Measurements from ENCODE around the gene UNC45B.
"Not testable (repeated sequence)": the region's sequence is repeated elsewhere in the genome, so short reads cannot be mapped to it uniquely, and the experiment has no call there.

Gene UNC45B

DNA sequence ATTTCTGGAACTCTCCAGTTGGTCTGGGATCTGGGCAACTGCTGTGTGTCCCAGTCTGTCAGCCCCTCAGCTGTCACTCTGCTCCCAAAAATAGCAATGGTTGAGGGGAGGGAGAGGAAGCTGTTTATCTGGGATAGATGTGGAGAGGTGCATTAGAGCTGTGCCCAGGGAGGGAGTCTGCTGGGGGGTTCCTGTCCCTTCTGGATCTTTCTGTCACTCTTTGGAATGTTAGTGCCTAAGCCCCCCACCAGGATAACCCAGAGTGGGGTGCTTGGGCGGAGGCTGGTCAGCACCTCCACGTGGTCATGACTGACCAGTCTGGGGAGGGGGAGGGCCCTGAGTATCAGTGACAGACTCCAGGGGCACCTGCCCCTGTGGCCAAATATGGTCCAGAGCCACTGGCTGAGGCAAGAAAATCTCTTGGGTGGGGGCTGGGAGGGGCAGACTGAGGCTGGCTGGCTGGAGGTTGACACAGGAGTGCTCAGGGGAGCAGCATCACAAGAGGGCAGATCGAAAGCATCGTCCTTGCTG is at the start of gene UNC45B:
Gene UNC45B (plus strand): TSS at position 443 of the 531 bp plus-strand sequence. CDS start 447 bp downstream, outside the sequence.
- DNase-seq: no peak

DNA sequence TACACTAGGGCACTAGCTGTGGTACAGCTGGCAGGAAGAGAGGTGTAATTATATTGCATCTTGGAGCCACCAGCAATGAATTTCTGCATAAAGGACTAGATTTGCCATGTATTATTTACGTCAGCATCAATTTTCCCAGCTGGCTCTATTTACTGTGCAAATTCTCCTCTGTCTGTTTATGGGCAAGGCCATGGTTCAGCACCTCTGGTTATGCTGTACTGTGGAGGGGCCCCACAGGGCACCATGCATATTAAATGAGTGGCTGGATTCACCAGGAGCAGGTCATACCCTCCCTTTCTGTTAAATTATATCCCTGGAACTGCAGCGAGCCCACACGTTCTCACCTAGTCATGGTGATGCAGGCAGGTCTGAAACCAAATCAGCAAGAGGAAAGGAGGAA is 47.7 kb upstream of the UNC45B start:
- DNase-seq: no peak

- DNase-seq: no peak
Observed at GRCh38 chr17:35101036-35101435, 46.6 kb upstream of the UNC45B start.

DNA sequence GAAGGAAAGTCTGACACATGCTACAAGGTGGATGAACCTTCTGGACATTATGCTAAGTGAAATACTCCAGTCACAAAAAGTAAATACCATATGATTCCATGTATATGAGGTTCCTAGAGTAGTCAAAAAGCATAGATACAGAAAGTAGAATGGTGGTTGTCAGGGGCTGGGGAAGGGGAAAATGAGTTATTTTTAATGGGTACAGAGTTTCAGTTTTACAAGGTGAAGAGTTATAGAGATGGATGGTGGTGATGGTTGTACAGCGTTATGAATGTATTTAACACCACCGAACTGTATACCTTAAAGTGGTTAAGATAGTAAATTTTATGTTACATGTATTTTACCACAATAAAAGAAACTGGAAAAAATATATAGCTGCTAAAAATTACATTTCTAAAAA is 45.9 kb upstream of the UNC45B start:
- no peak for DNase-seq

GRCh38 chr17:35103271-35103670 is 44.3 kb upstream of the UNC45B start:
- no peak for DNase-seq

GRCh38 chr17:35104844-35105450 is 42.7 kb upstream of the UNC45B start:
- no peak for DNase-seq

- not testable (repeated sequence) for DNase-seq
Observed at GRCh38 chr17:35110791-35111190, 36.8 kb upstream of the UNC45B start.

GRCh38 chr17:35116845-35117244 is 30.8 kb upstream of the UNC45B start:
- no peak for DNase-seq

DNA sequence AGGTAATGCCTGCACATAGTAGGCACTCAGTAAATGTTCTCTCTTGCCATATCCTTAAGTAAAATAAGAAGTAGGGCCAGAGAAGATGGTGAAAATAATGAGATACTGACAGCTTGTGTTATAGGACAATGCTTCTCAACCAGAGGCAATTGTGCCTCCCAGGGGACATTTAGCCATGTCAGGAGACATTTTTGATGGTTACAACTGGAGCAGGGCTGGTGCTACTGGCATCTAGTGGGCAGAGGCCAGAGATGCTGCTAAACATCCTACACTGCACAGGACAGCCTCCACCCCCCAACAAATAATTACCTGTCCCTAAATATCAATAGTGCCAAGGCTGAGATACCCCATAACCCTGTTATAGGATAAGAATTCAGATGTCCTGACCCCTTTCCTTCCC is 29.6 kb upstream of the UNC45B start:
- peak; percentile 32 for DNase-seq

- DNase-seq: peak; percentile 80
Observed at GRCh38 chr17:35119370-35120165, 28.0 kb upstream of the UNC45B start, which contains the start of gene RAD51D. TSS of gene RAD51D (minus strand) at chr17:35119860. CDS start at chr17:35119613, 247 bp downstream.

DNA sequence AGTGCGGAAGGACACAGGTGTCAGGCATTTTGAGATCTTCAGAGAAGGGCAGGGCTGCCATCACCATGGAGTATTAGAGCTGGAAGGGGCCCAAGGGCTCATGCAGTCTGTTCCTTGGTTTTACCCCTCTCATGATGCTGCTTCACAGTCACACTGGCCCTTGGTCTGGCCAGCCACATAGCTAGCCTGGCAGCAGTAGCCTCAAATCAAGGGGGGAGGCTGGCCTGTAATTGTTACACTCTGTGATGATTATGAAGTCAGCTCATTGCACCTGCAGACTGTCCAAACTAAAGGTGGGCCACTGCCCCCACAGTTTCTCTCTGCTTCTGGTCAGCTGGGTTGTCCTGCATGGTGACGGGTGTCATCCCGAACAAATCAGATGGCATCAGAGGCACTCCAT is 26.3 kb upstream of the UNC45B start, which contains the start of gene FNDC8:
Gene FNDC8 (plus strand): TSS at position 301 of the 400 bp plus-strand sequence. CDS start 79 bp downstream, at position 380.
- DNase-seq: no peak

DNA sequence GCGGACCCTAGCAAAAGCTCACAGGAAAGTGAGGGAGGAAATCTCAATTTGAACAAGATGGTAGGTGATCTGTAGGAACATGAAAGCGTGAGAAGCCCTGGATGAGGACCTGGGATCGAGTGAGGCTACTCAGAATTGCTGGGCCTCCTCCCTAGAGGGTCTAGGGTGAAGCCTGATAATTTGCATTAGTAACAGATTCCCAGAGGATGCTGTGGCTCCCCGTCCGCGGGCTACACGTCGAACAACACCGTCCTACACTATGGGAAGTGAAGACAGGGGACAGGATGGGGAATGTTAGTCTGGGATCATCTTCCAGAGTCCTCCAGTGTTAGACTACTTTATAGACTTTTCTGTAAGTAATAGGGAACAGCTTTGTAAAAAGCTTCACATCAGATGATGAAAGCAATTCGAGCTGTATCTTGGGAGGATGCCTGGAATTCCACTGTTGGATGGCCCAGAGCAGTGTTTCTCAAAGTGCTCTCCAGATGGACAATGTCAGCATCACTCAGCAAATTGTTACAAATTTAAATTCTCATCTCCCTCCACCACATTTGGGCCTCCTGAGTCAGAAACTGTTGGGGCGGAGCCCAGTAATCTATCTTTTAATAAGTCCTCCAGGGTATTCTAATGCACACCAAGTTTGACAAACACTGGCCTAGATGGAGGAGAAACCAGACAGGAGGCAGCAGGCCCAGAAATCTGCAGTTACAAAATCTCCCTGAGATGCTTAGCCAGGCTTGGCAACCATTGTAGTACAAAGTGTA is 19.7 kb upstream of the UNC45B start:
- no peak for DNase-seq

GRCh38 chr17:35129154-35129972 is 18.3 kb upstream of the UNC45B start:
- DNase-seq: no peak

- no peak for DNase-seq
Observed at GRCh38 chr17:35129973-35130351, 17.7 kb upstream of the UNC45B start.

GRCh38 chr17:35130392-35130791 is 17.2 kb upstream of the UNC45B start:
- no peak for DNase-seq

DNA sequence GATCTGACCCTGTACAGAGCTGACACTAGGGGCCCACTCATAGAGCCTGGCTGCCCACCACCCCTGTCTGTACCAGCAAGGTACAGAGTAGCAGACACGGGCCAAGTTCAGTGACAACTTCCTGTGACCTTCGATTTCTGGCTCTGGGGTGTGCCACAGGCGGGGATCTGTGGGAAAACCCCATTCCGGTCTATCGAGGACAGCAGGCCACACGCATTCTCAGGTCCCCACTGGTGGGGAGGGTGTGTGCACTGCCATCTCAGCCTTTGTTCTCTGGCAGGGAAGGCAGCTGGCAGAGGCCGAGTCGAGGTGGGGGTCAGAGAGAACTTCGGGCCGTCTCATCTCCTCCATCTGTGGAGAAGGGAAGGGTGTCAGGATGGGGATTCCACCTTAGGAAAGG is 15.5 kb upstream of the UNC45B start:
- no peak for DNase-seq

DNA sequence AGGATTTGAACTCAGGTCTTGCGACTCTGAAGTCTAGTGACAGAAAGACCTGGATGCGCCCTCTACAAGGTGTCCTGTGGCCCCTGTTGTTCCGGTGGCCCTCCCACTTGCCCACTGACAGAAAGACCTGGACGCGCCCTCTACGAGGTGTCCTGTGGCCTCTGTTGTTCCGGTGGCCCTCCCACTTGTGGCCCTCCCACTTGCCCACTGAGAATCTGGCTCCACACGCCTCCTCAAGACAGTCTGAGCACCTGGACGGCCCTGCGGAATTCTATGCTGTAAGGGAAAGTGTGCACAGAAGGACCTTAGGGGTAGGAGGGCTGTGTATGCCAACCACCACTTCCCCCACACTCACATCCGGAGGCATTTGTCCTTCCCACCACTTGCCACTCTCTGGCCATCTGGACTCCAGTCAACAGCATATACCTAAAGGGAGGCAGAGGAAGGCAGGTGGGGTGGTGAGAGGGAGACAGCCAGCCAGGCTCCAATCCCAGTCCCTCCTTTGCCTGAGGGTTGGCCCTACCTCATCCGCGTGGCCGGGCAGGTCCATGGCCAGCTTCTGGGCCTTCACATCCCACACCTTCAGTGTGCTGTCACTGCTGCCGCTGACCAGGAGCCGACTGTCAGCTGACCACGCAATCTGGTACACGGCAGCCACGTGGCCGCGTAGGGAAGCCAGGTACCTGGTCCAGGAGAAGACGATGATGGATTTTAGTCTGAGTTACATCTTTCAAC is 14.6 kb upstream of the UNC45B start:
- DNase-seq: no peak

GRCh38 chr17:35135322-35135721 is 12.3 kb upstream of the UNC45B start:
- no peak for DNase-seq

DNA sequence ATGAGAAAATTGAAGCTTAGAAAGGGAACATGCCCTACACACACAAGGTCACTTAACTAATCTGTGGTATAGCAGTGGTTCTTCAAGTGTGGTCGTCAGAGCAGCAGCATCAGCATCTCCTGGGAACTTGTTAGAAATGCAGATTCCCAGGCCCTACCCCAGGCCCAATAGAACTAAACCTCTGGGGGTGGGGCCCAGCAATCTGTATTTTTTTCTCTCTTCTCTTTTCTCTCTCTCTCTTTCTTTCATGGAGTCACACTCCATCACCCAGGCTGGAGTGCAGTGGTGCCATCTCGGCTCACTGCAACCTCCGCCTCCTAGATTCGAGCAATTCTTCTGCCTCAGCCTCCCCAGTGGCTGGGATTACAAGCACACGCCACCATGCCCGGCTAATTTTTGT is 9.4 kb upstream of the UNC45B start:
- no peak for DNase-seq

- peak; percentile 90 for DNase-seq
Observed at GRCh38 chr17:35141681-35142466, 5.7 kb upstream of the UNC45B start, which contains the start of gene NLE1. TSS of gene NLE1 (minus strand) at chr17:35142303. CDS start at chr17:35142275, 28 bp downstream.

DNA sequence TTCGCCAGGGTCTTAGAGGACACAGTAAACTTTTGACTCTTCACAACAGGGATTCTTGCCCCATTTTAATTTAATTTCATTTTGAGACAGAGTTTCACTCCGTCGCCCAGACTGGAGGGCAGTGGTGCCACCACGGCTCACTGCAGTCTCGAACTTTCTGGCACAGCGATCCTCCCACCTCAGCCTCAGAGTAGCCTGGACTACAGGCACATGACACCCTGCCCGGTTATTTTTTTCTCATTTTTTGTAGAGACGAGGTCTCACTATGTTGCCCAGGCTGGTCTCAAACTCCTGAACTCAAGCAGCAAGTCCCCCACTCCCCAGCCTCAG is 5.2 kb upstream of the UNC45B start:
- DNase-seq: no peak
